ENCODE data around the gene HOPX. TPM values are rescaled to one million over a fixed set of nuclear protein-coding genes. Genes with fewer than 3 reads are reported as not detected.

Gene HOPX
- total RNA-seq, 1 experiment from 2014 or later: not detected

GRCh38 chr4:56701644-56702043 is 20.5 kb upstream of the HOPX start:
- Histone ChIP-seq H3K56ac (ENCODE audit: insufficient read length, low read depth, low read length) (no peak overlapping the region), H3K79me1 (ENCODE audit: insufficient read depth, low read depth, low read length, poor library complexity, severe bottlenecking) (no peaks in the 10 kb centered on the region), H4K20me1 (ENCODE audit: control insufficient read depth, insufficient read depth, insufficient read length) (no peaks in the 10 kb centered on the region), H3T11ph (ENCODE audit: low read length) (no peak overlapping the region), H2BK12ac (ENCODE audit: insufficient read length, low read depth, low read length) (no peak overlapping the region), H3K14ac (ENCODE audit: insufficient read depth, low read length) (no peak overlapping the region), H3K27me3 (ENCODE audit: insufficient read depth, low read length) (no peaks in the 10 kb centered on the region), H2BK20ac (ENCODE audit: low read depth, low read length, poor library complexity, severe bottlenecking) (no peak overlapping the region), H3K4me2 (ENCODE audit: insufficient read depth, insufficient read length, low read length) (no peak overlapping the region), H2AFZ (ENCODE audit: low read length) (no peak overlapping the region), H4K91ac (ENCODE audit: insufficient read length, low read depth, low read length) (no peak overlapping the region), H3K9me3 (ENCODE audit: control insufficient read depth, low read depth, low read length) (no peaks in the 10 kb centered on the region), H3K9ac (ENCODE audit: extremely low read depth, insufficient read length, low read length) (no peak overlapping the region), H2BK120ac (ENCODE audit: low read depth, low read length, poor library complexity, severe bottlenecking) (no peak overlapping the region), H3K18ac (ENCODE audit: insufficient read length, low read depth, low read length) (no peak overlapping the region), H2BK15ac (ENCODE audit: low read depth, low read length) (no peak overlapping the region), H3K23ac (ENCODE audit: insufficient read length, low read depth, low read length) (no peak overlapping the region), H4K8ac (replicated peaks; ENCODE audit: insufficient read length, low read depth, low read length) (no peak overlapping the region), H3K4me1 (ENCODE audit: insufficient read depth, low read length) (no peaks in the 10 kb centered on the region; the same call in 1 of the 2 replicates), H3K4ac (ENCODE audit: low read depth, low read length) (no peak overlapping the region), H2AK5ac (ENCODE audit: insufficient read length, low read length) (no peak overlapping the region), H4K5ac (ENCODE audit: insufficient read length, low read depth, low read length) (no peak overlapping the region), H2BK5ac (ENCODE audit: insufficient read length, low read length) (no peak overlapping the region), H3K79me2 (ENCODE audit: insufficient read depth, low read length) (no peaks in the 10 kb centered on the region), H3K23me2 (ENCODE audit: insufficient read length, low read depth, low read length, poor library complexity, severe bottlenecking) (no peaks in the 10 kb centered on the region), H3K27ac (ENCODE audit: insufficient read length, low read depth, low read length) (no peak overlapping the region)
- no CpG with 5 or more reads among the region's 2 CpGs for WGBS (ENCODE audit: extremely low coverage, insufficient read length, low lambda C conversion rate)
- no peak overlapping the region for H3K4me3 Mint-ChIP-seq
- TF ChIP-seq, protein P1, sequence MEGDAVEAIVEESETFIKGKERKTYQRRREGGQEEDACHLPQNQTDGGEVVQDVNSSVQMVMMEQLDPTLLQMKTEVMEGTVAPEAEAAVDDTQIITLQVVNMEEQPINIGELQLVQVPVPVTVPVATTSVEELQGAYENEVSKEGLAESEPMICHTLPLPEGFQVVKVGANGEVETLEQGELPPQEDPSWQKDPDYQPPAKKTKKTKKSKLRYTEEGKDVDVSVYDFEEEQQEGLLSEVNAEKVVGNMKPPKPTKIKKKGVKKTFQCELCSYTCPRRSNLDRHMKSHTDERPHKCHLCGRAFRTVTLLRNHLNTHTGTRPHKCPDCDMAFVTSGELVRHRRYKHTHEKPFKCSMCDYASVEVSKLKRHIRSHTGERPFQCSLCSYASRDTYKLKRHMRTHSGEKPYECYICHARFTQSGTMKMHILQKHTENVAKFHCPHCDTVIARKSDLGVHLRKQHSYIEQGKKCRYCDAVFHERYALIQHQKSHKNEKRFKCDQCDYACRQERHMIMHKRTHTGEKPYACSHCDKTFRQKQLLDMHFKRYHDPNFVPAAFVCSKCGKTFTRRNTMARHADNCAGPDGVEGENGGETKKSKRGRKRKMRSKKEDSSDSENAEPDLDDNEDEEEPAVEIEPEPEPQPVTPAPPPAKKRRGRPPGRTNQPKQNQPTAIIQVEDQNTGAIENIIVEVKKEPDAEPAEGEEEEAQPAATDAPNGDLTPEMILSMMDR (conservative IDR thresholded peaks at IDR 0.05): no peak
- H3K27ac Mint-ChIP-seq: no peak overlapping the region
- H3K4me1 Mint-ChIP-seq: peaks cover 2 to 9% of the 10 kb centered on the region in 2 experiments
- H3K36me3 Mint-ChIP-seq (ENCODE audit: insufficient read depth in 1 of 3, low read depth in 3 of 3): no peaks in the 10 kb centered on the region
- no peak for DNase-seq
- H3K27me3 Mint-ChIP-seq (ENCODE audit: low read depth): peaks cover 14% of the 10 kb centered on the region
- no peaks in the 10 kb centered on the region for H3K9me3 Mint-ChIP-seq
